ENCODE data around the gene ADISSP.

Gene ADISSP

DNA sequence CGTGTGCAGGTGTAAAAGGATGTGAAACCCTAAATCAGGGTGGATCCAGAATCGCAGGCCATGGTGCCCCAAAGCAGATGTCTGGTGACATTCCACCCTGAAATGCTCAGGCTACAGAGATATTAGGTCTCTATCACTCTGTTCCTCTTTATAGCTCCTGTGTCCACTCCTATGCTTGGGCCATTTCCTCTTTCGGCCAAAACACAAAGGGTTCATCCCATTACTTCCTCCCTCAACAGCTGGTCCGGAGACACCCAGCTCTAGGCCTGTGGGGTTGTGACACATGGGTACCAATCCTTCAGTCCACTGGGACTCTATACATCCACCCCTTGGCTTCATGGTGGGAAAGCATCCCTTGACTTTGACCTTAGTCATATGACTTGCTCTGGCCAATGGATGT lies 53.5 kb downstream of the ADISSP start:
- DNase-seq (ENCODE audit: low read depth) = no peak

DNA sequence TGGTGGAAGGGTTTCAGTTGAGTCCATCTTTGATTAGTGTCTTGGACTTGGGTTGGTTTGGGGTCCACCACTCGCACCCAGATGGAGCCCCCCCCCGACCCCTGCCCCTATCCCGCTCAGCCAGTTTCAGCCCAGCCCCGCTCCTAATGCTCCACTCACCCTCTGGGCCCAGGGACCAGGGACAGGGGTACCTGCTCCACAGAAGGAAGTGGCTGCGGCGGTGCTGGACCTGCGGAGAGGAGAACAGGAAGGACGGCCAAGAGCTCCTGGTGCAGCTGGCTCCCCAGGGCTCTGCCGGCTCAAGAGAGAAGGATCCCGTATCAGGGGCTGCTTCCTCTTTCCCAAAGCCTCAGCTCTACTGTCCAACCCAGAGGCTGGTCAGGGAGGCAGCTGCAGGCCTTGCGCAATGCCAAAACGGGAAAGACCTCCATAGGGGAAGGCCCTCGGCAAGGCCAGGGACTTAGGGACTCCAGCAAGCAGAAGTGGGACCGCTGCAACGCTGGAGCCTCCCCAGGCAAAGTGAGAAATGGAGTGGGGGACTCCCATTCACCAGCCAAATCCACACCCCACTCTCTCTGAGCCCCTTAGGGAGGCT lies 55.2 kb downstream of the ADISSP start, which contains the start of gene SIGLEC1:
TSS of gene SIGLEC1 (minus strand) at position 322 of the 595 bp plus-strand sequence. CDS start 5,472 bp downstream, outside the sequence.
- DNase-seq (ENCODE audit: low read depth) = no peak

DNA sequence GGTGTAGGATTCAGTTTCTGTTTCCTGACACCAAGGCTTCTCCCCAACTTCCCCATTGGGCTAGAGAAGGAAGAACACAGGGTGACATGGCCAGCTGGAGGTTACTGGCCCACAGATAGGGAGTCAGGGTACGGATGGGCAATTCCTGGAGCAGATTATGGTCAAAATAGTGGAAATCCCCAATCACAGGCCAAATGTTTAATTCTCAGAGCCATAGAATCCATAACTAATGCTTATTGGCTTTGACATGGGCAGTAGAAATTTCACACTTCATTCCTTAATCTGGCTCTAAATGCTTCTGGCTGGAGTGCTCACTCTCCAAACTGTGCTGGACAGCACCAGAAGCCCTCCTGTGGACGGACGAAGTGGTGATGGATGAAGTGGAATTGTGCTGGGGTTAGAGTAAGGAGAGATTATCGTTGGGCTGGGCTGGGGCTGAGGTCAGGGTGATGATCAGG lies 56.0 kb downstream of the ADISSP start:
- DNase-seq (ENCODE audit: low read depth) = no peak

DNA sequence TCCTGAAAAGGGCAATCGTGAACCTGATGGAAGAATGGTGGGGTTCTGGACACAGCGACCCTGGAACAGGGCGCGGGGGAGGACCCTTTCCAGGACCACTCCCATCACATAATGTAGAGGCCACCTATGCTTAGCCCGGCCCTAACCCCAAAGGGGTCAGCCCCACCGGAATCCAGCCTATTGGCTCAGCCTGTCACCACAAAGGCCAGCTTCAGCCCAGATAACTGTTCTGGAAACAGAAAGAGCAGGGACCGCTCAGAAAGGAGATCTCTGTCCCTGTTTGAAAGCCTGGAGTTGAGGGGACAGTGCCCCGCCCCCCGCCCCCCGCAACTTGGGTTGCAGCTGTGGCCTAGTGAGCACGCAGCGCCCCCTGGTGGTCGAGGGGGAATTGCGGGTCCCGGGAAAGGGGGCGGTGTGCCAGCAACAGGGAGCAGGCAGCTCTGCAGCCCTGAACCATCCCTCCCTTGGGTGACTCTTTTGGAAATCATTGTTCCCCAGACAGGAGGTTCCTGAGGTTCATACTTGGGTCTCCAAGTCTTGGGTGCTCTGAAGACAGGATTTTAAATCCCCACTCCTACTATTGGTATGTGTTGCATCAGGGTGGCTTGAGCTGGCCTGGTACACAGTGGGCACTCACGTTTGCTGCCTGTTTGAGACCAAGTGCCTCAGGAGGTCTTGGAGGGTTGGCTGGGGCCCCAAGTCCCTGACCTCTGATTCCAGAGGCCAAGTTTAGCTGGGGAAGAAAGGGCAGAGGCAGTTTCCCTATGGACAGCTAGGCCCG lies 56.7 kb downstream of the ADISSP start:
- DNase-seq (ENCODE audit: low read depth) = peak; percentile 75

DNA sequence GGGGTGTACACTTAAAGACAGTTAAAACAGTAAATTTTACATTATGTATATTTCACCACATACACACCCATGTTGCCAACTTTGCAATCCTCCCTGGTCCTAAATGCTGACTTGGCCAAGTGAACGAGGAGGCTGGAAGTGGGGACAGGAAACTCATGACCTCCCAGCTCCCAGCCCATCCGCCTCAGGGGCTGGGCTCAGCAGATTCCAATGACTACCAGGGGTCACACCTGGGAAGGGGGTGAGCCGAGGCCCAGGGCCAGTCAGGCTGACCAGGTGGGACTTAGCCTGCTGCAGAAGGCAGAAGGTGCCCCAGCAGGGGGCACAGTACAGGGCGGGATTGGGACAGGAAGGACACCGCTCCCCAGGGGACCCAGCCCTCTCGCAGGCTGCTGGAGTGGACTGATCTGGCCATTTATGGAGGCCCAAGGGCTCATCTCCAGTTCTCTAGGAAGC lies 57.5 kb downstream of the ADISSP start:
- DNase-seq (ENCODE audit: low read depth) = no peak

DNA sequence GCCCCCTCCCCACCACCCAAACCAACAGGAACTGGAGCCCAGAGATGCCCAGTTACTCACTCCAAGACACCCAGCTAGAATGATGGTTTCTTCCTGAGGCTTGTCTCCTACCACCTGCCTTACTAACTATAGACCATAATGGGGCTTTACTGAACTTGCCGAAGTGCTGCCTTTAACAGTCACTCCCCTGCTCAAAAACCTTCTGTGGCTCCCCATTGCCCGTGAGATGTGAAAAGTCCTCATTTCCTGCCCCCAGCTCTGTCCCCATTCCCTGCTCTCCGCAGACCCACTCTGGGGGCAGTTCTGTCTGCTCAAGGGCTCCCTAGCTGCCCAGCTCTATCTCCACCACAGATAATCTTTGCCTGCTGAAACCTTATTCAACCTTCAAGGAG lies 60.0 kb downstream of the ADISSP start:
- no peak for DNase-seq (ENCODE audit: low read depth)

DNA sequence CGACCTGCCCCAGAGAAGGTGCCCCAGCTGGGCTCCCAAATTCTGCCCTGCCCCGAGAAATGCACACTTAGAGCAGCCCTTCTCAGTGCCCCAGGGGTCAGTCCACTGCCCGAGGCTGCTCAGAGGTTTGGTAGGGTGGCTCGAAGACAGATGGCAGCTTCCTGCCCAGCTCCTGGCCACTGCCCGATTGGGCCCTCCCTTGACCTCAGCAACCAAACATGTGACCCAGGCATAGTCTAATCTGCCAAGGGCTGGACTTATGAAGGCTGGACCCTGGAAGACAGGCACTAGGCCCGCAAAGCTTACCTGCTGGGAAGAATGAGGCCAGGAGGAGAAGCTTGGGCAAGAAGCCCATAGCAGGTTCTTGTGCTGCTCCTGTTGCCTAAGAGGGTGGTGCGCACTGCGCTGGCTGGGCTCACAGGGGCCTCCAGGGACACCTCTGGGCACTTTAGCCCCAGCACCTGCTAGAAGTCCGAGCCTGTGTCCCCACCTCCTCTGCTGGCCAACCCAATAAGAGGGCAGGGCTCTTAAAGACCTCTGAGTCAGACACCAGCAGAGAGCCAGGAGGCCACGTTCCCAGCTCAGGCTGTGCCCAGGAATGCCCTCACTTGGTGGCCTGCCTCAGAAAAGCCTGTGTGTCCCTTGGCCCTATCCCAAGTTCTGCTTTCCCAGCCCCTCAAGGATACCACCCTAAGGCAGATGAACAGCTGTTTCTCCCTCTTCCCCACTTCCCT lies 60.6 kb downstream of the ADISSP start:
- no peak for DNase-seq (ENCODE audit: low read depth)

DNA sequence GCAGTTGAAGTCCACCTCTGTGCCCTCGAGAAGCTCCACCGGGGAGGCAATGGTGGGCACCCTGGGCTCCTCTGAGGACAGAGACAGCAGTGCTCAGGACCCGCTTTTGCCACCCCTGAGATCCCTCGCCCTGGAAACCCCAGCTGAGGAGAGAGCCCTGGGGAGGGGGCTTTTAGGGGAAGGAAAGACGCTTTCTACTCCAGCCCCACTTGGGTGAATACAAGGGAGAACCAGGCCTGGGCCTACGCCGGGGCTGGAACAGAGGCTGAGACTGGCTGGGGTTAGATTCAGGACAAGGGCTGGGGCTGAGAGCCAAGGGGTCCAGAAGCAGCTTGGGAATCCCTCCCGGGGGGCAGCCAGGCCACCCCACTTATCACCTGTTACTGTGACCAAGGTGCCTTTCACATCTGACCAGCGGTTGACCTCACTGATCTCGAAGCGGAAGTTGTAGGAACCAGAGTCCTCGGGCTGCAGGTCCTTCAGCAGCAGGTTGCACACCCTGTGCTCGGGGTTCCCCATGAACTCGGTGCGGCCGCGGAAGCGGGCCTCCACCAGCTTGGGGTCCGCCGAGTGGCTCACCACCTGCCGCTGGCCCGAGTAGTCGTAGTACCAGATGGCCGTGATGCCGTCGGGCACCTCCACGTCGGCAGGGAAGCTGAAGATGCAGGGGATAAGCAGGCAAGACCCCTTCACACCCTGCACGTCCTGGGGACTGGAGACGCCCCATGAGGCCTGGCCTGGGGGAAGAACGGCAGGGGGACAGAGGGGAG lies 61.4 kb downstream of the ADISSP start:
- no peak for DNase-seq (ENCODE audit: low read depth)

DNA sequence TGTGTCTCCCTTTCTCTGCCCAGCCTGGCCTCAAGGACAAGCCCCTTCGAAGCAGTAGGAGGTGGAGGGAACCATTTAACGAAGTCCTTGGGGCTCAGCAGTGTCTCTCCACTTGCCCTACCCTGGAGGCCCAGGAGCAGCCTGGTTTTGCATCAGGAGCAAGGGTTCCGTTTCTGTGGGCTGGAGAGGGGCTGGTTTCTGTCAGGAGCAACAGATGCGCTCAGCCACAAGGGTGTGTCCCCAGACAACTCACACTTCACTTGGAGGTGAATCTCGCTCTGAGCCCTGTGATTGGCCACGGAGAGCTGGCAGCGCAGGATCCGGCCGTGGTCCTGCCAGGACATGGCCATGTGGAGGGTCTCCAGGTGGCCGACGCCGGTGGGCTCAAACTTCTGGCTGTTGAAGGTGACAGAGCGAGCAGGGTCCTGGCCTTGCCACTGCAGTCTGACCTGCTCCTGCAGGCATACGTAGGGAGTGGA lies 62.0 kb downstream of the ADISSP start:
- no peak for DNase-seq (ENCODE audit: low read depth)

DNA sequence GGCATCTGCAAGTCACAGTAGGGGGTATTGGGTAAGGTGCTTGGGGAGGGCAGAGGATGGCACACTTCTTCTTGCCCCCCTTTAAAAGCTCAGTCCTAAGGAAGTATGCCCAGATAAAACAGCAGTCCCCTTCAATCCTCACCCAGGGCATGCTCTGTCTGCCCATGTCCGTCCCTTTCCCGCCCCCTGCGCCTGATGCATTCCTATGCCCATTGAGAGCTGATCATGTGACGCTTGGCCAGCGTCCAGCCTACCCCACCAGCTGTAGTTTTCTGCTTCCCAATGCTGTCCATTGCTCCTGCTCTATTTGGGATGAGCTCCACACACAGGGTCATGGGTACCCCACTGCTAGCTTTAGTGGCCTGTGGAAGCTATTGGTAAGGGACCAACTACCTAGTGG lies 63.5 kb downstream of the ADISSP start:
- no peak for DNase-seq (ENCODE audit: low read depth)
